ENCODE measurements around the gene ZFYVE28. TPM values are rescaled to one million over a fixed set of nuclear protein-coding genes. Genes with fewer than 3 reads are reported as not detected.

The ZFYVE28 gene
- total RNA-seq, 2 donors from 2014 or later, result 13.8 to 25.6 TPM

DNA sequence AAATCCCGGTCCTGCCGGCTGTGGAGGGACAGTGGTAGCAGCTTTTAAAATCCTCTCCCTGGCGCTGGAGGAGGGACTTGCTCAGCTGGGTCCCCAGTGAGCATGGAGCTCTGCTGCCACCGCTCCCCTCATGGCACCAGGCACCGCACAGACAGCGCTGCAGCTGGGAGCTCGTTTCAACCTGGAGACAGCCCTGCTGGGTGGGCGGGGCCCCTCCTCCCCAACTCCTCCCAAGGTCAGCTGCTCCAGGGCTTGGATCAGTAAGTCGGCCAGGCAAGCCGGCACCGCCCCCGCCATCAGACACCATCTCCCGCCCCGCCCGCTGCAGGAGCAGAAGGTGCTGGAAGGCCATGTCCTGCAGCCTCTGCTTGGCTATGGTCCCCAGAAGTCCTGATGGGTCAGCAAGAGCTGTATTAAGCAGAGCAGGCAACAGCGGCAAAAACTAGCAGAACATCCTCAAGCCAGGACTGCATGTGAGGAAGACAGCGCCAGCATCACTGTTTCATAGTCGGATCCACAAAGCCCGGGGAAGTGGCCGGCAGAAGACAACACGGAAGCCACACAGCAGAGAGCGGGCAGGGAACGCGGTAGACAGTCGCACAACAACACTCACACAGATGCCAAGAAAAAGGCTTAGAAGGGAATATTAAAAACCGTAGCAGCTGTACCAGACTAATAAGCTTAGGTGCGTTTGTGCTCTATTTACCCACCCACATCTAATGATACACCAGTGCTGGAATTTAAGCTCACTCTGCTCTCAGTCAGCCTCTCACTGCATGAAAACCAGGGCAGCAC is 16.2 kb downstream of the ZFYVE28 start:
- ATAC-seq (peak; percentile 19 to 73), DNase-seq (ENCODE audit: low spot score) (no peak)
- peak overlapping the region in 1 of 2 donors; percentile 83 for H3K27ac Mint-ChIP-seq
- H3K27me3 Mint-ChIP-seq, result no peaks in the 10 kb centered on the region
- peaks cover 30 to 48% of the 10 kb centered on the region in 2 donors for H3K4me1 Mint-ChIP-seq (ENCODE audit: low read depth in 2 of 2)
- no peaks in the 10 kb centered on the region for H3K9me3 Mint-ChIP-seq
- no peaks in the 10 kb centered on the region for H3K36me3 Mint-ChIP-seq
- H3K4me3 Mint-ChIP-seq, result peak overlapping the region; percentile 24

DNA sequence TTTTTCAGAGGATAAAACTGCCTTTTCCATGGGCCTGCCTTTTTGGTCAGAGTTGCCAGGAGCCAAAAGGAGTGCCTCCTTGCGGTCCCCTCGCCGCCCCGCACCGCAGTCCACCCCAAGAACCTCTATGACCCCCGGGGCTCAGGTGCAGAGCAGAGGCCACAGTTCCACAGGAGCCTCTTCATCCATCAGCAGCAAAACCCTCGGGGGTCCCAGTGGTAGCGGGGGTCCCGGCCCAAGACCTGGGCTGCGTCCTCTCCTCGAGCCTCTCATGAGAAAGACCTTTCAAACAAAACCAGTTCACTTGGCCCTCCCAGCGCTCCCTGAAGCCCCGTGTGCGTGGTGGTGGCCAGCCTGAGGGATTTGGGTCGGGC is 16.8 kb downstream of the ZFYVE28 start:
- DNase-seq (ENCODE audit: low spot score) (no peak), ATAC-seq (no peak)
- Mint-ChIP-seq H3K9me3 (no peaks in the 10 kb centered on the region), H3K4me1 (ENCODE audit: low read depth in 2 of 2) (peaks cover 24 to 43% of the 10 kb centered on the region in 2 donors), H3K27ac (peak overlapping the region in 1 of 2 donors; percentile 83), H3K27me3 (no peaks in the 10 kb centered on the region), H3K36me3 (no peaks in the 10 kb centered on the region), H3K4me3 (peak overlapping the region; percentile 24)

DNA sequence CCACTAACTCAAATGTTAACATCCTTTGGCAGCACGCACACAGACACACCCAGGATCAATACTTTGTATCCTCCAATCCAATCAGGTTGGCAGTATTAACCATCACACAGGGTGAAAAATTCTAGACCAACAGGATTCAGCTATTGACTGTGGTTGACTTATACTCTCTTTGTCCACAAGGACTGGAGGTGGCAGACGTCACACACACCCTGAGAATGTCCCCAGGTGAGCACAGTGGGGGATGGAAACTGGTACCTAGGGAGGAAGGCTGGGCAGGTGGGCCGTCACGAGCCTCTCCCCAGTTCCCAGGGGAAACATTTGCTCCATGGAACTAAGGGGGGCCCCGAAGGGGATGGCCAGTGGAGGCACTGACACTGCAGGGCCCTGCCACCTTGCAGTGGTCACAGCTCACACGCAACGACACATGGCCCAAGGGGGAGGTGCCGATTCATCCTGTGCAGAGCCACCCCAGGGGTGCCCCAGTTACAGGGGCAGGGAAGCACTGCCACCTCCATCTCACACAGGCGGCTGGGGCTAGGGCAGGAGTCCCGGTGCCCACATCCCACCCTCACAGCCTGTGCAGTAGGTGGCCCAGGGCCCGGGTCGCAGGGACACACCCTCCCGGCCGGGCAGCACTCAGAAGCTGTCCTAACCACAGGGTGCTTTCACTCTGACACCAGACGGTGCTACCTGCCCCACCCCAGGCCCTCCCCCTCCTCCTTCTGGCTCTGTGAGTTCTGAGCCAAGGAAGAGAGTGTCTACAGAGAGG is 17.4 kb downstream of the ZFYVE28 start:
- no peak overlapping the region for H3K4me3 Mint-ChIP-seq
- ATAC-seq, result peak; percentile 71 to 72
- peaks cover 22 to 41% of the 10 kb centered on the region in 2 donors for H3K4me1 Mint-ChIP-seq (ENCODE audit: low read depth in 2 of 2)
- peak overlapping the region in 1 of 2 donors; percentile 45 for H3K27ac Mint-ChIP-seq
- no peak for DNase-seq (ENCODE audit: low spot score)
- H3K36me3 Mint-ChIP-seq, result no peaks in the 10 kb centered on the region
- no peaks in the 10 kb centered on the region for H3K9me3 Mint-ChIP-seq
- H3K27me3 Mint-ChIP-seq, result no peaks in the 10 kb centered on the region

DNA sequence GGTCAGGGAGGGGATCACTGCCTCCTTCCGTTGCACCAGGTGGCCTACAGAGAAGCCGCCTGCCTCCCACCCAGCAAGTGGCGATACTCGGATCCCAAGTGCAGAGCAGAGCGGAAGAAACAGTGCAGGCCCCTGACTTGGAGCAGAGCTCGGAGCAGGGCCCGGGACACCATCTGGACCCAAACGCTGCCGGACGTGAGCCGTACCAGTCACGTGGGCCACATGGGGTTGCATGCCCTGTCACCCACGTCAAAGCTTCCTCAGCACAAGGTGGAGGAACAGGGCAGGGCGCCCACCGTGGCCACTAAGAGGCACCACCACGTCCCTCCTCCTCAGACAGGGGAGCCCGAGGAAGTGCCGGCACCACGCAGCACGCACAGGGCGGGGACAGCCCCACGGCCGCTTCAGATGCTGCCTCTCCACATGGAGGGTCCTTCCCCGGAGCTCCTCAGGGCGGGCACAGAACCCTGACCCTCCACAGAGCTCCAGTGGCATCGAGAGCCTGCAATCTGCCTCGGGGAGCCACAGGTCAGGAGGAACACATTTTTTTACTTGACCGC is 18.7 kb downstream of the ZFYVE28 start:
- Mint-ChIP-seq H3K4me3 (no peak overlapping the region), H3K36me3 (no peaks in the 10 kb centered on the region), H3K4me1 (ENCODE audit: low read depth in 2 of 2) (peaks cover 25 to 47% of the 10 kb centered on the region in 2 donors), H3K27me3 (no peaks in the 10 kb centered on the region), H3K27ac (no peak overlapping the region), H3K9me3 (no peaks in the 10 kb centered on the region)
- no peak for DNase-seq (ENCODE audit: low spot score)
- ATAC-seq, result no peak

DNA sequence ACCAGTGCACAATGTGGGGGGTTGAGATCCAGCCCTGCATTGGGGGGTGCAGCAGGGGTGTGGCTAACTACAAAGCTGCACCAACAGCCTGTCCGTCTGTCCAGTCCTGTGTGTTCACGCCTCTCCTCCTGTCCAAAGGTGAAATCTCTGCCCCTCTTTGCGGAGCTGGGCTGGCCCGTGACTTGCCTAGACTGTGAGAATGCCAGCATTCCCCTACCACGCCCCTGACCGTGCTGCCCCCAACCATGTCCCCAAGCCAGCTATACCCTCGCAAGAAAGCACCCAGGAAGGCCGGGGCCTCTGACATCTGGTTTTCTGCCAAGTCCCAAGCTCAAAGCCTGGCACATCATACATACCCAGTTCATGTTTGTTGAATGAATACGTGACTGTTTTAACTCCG is 19.2 kb downstream of the ZFYVE28 start:
- no peak overlapping the region for H3K4me3 Mint-ChIP-seq
- peaks cover 30 to 48% of the 10 kb centered on the region in 2 donors for H3K4me1 Mint-ChIP-seq (ENCODE audit: low read depth in 2 of 2)
- no peak for ATAC-seq
- no peaks in the 10 kb centered on the region for H3K36me3 Mint-ChIP-seq
- DNase-seq (ENCODE audit: low spot score), result no peak
- no peaks in the 10 kb centered on the region for H3K27me3 Mint-ChIP-seq
- H3K9me3 Mint-ChIP-seq, result no peaks in the 10 kb centered on the region
- H3K27ac Mint-ChIP-seq, result no peak overlapping the region

DNA sequence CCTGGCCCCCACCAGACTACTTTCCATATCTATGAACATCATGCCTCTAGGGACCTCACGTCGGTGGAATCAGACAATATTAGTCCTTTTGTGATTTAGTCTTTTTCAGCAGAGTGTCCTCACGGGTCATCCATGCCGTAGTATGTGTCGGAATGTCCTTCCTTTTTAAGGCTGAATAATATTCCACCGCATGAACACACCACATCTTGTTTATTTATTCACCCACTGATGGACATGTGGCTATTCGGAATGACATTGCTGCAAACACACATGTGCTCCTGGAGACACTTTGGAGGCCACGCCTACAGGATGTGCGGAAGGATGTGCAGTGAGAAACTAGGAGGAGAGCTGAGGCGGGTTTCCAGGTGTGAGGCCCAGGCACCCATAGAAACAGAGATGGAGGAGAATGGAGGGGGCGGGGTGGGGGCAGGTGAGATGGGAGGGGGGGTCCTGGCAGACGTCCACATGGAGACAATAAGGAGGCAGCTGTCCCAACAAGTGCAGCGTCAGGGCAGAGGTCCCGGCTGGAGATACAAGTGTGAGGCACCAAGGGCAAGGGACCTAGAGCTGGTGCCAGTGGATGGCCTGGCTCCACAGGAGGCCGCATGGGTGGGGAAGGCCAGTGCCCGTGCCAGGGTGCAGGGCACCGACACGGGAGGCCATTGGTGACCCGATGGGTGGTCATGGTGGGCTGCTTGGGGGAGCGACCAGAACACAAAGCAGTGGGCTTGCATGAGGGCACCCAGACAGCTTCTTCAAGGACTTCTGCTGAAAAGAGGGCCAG is 20.7 kb downstream of the ZFYVE28 start:
- no peak overlapping the region for H3K4me3 Mint-ChIP-seq
- DNase-seq (ENCODE audit: low spot score), result no peak
- H3K4me1 Mint-ChIP-seq (ENCODE audit: low read depth in 2 of 2), result peaks cover 44 to 53% of the 10 kb centered on the region in 2 donors

DNA sequence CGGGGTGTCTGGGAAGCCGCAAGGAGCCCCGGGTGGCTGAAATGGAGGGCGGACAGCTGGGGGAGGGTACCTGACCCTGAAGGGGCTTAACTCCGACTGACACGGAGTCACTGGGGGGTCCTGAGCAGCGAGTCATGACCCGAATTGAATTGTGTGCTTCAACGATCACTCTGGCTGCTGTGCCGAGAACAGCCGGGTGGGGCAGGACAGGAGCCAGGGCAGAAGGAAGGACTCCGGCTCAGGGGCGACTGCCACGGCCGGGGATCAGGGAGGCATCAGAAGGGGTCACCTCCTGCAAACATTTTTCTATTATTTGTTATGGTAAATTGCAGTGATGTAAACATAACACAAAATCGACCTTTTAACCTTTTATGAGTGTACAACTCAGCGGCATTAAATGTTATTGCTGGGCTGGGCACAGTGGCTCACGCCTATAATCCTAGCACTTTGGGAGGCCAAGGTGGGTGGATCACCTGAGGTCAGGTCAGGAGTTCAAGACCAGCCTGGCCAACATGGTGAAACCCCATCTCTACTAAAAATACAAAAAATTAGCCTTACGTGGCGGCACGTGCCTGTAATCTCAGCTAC is 21.6 kb downstream of the ZFYVE28 start:
- Mint-ChIP-seq H3K27me3 (no peaks in the 10 kb centered on the region), H3K4me3 (no peak overlapping the region), H3K36me3 (no peaks in the 10 kb centered on the region), H3K9me3 (no peaks in the 10 kb centered on the region), H3K27ac (no peak overlapping the region), H3K4me1 (ENCODE audit: low read depth in 2 of 2) (peaks cover 42 to 51% of the 10 kb centered on the region in 2 donors)
- DNase-seq (ENCODE audit: low spot score), result no peak
- ATAC-seq, result no peak

More for the DNA sequence above, 20.7 kb downstream of the ZFYVE28 start:
- H3K36me3 Mint-ChIP-seq, result no peaks in the 10 kb centered on the region
- H3K27ac Mint-ChIP-seq, result no peak overlapping the region
- H3K27me3 Mint-ChIP-seq, result no peaks in the 10 kb centered on the region
- no peak for ATAC-seq
- no peaks in the 10 kb centered on the region for H3K9me3 Mint-ChIP-seq

DNA sequence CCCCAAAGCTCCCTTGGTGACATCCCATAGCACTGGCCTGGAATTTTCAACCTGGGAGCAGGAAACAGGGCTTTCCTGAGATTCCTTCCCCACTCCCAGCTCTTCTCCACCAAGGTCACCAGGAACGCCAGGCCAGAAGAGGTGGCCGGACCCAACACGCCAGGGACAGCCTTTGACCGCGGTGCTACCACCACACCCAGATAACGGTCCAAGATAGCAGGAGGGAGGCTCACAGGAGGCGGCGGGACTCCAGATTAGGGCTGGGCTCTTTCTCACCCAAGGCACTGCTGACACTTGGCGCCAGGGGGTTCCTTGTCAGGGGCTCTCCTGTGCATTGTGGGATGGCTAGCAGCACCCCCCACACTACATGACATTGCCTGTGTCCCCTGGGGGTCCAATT is 22.9 kb downstream of the ZFYVE28 start:
- Mint-ChIP-seq H3K27me3 (no peaks in the 10 kb centered on the region), H3K9me3 (no peaks in the 10 kb centered on the region), H3K4me3 (no peak overlapping the region), H3K36me3 (no peaks in the 10 kb centered on the region), H3K4me1 (ENCODE audit: low read depth in 2 of 2) (peaks cover 46 to 55% of the 10 kb centered on the region in 2 donors), H3K27ac (no peak overlapping the region)
- DNase-seq (ENCODE audit: low spot score) (no peak), ATAC-seq (no peak)

DNA sequence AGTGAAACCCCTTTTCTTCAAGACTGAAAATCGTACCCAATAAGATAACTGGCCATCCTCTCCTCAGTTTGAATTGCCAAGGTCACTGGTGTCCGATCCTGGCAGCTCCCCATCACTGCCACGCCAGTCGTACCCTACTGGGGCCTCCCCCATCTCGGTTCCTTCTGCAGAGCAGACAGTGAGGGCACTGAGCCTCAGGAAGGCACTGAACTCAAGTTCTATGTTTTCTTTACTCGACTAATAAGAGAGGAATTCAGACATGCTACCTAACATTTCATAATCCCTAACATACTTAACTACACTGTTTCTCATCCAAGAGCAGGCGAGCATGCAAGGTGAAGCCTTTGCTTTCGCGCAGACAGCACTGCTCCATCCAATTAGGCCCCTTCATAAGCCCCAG is 23.4 kb downstream of the ZFYVE28 start:
- Mint-ChIP-seq H3K4me3 (no peak overlapping the region), H3K4me1 (ENCODE audit: low read depth in 2 of 2) (peaks cover 51 to 58% of the 10 kb centered on the region in 2 donors), H3K27me3 (no peaks in the 10 kb centered on the region), H3K27ac (peak overlapping the region in 1 of 2 donors; percentile 28), H3K36me3 (no peaks in the 10 kb centered on the region), H3K9me3 (no peaks in the 10 kb centered on the region)
- ATAC-seq (no peak), DNase-seq (ENCODE audit: low spot score) (no peak)

DNA sequence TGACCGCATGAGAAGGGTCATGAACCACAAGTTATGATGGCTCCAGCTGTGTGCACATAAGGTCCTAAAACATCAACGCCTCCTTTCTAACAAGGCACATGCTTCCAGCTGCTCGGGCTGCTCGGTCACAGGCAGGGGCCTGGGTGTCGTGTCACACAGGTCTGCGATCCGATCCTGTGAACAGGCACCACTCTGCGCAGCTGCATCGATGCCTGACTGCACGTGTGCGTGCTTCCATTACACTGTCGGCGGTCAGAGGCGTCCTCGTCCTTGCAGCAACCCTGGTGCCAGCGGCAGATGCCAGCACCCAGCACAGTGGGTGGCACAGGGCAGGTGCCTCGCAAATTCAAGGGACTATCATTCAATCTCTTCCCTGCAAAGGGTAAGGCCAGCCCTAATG is 23.9 kb downstream of the ZFYVE28 start:
- Mint-ChIP-seq H3K4me1 (ENCODE audit: low read depth in 2 of 2) (peaks cover 55 to 63% of the 10 kb centered on the region in 2 donors), H3K27me3 (no peaks in the 10 kb centered on the region), H3K4me3 (peak overlapping the region; percentile 52), H3K9me3 (no peaks in the 10 kb centered on the region), H3K27ac (peak overlapping the region in 1 of 2 donors; percentile 77), H3K36me3 (no peaks in the 10 kb centered on the region)
- ATAC-seq (no peak), DNase-seq (ENCODE audit: low spot score) (no peak)

DNA sequence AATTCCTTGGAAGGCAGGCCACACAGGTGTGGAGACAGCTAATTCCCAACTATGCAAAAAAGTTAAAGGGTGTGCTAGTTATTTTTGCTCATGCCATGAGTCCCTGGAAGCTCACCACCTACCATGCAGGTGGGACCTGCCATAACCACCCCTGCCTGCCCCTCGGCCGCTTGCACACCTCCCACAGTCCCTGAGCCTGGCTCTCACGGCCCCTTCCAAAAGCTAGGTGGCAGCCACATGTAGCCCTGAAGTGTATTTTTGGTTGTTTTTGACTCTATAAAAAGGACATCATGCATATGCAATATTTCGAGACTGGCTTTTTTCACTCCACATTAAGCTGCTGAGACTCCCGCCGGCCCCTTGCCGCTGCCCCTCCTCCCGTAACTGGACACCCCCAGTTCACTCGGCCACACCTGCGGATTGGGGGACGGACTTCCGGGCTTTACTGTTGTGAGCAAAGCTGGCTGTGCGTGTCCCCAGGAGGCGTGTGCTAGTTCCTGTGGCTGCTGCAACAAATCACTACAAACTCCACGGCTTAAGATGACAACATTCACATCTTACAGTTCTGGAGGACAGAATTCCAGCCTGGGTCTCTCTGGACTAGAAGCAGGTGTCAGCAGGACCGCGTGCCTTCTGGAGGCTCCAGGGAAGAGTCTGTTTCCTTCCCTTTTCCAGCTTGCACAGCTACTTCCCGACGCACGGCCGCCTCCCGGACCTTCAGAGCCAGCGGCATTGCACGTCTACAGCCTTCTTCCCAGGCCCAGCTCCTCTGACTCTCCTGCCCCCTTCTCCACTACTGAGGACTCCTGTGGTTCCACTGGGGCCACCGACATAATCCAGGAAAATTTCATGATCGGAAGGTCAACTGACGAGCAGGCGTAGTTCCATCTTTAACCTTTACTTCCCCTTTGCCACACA is 24.8 kb downstream of the ZFYVE28 start:
- H3K36me3 Mint-ChIP-seq, result no peaks in the 10 kb centered on the region
- peak; percentile 58 to 71 for ATAC-seq
- H3K9me3 Mint-ChIP-seq, result no peaks in the 10 kb centered on the region
- H3K27me3 Mint-ChIP-seq, result no peaks in the 10 kb centered on the region
- no peak for DNase-seq (ENCODE audit: low spot score)
- peak overlapping the region; percentile 52 for H3K4me3 Mint-ChIP-seq
- H3K4me1 Mint-ChIP-seq (ENCODE audit: low read depth in 2 of 2), result peaks cover 55 to 63% of the 10 kb centered on the region in 2 donors
- H3K27ac Mint-ChIP-seq, result peak overlapping the region in 1 of 2 donors; percentile 77

DNA sequence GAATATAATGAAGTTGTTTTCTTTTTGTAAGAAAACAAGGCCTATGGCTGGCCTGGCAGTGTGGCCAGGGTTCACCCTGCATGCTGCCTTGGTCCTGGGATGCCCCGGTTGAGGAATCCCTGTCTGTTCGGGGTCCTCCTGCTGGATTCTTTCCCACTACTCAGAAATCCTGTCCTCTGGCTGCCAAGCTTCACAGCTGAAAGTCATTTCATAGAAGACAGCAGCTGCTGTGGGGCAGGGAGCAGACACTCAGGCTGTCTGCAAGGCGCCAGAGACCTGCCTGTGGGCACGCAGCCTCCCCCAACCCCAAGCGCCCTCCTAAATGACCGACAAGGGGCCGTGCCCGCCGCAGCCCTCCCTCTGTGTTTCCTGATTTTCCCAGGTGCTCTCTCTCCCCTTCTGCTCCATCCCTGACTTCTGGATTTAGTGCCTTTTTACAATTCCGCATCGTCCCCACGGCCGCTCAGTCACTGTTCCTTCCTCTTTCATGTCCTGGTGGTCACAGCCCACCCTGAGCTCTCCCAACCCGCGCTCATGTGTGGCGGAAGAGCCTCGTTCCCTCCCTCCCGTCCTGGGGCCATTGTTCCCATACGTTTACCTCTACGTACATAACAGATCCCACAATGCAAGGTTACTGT is 27.5 kb downstream of the ZFYVE28 start:
- ATAC-seq (no peak), DNase-seq (ENCODE audit: low spot score) (no peak)
- Mint-ChIP-seq H3K27me3 (no peaks in the 10 kb centered on the region), H3K27ac (peak overlapping the region; percentile 64 to 92), H3K4me3 (peak overlapping the region; percentile 56), H3K36me3 (no peaks in the 10 kb centered on the region), H3K9me3 (no peaks in the 10 kb centered on the region), H3K4me1 (ENCODE audit: low read depth in 2 of 2) (peaks cover 56 to 59% of the 10 kb centered on the region in 2 donors)

Data from natural killer cell treated with Interleukin-12 subunit alpha and Interleukin-12 subunit beta and Interleukin-15 and Interleukin-18, amount 100 ng/mL, for 72 hours (primary cell).